Stimulated activated CD8-positive, alpha-beta memory T cell treated with anti-CD3 and anti-CD28 coated beads, Interleukin-7, amount 100 ng/mL, for 24 hours (primary cell): ENCODE measurements around the gene ACSL1.
"Not testable (repeated sequence)": the region's sequence is repeated elsewhere in the genome, so short reads cannot be mapped to it uniquely, and the experiment has no call there.

Source experiments
- DNase-seq: peaks from one replicate; pipeline ENCODE4 v3.0.0-alpha.2; 2020; ENCODE audit warnings: low read depth

Gene ACSL1

GRCh38 chr4:184785813-184786212, 40.0 kb downstream of the ACSL1 start:
- DNase-seq, result no peak

DNA sequence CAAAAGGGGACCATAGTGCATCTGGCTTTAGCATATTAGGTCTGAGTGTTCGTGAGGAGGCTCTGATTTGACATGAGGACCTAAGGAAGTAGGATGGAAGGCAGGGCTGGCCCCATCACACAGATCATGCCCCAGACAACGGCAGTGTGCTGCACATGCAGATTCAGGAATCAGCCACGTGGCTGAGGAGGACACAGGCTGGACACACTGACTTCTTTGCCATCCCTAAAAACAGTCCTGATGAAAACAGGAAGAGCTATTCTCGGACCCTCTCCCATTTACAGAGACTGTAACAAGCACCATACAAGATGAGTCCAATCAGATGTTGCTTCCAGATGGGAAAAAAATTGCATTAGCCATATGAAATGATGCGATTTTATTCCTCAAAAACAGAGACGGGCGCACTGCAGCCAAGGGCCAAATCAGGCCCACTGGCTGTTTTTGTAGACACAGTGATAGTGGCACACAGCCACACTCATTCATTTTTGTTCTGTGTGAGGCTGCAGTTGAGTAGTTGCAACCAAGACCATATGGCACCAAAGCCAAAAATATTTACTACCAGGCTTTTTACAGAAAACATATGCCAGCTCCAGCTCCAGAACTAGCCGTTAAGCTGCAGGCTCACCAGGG, 41.0 kb downstream of the ACSL1 start:
- no peak for DNase-seq

GRCh38 chr4:184782731-184783373, 42.9 kb downstream of the ACSL1 start:
- DNase-seq, result no peak

DNA sequence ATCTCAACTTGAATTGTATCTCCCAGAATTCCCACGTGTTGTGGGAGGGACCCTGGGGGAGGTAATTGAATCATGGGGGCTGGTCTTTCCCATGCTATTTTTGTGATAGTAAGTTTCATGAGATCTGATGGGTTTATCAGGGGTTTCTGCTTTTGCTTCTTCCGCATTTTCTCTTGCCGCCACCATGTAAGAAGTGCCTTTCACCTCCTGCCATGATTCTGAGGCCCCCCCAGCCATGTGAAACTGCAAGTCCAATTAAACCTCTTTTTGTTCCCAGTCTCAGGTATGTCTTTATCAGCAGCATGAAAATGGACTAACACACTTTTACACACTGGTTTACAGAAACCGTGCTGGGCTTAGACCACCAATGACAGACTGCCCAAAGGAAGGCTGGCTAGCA, 46.6 kb downstream of the ACSL1 start:
- DNase-seq, result not testable (repeated sequence)

GRCh38 chr4:184778325-184778724, 47.4 kb downstream of the ACSL1 start:
- no peak for DNase-seq

GRCh38 chr4:184776821-184777220, 48.9 kb downstream of the ACSL1 start:
- DNase-seq, result no peak

DNA sequence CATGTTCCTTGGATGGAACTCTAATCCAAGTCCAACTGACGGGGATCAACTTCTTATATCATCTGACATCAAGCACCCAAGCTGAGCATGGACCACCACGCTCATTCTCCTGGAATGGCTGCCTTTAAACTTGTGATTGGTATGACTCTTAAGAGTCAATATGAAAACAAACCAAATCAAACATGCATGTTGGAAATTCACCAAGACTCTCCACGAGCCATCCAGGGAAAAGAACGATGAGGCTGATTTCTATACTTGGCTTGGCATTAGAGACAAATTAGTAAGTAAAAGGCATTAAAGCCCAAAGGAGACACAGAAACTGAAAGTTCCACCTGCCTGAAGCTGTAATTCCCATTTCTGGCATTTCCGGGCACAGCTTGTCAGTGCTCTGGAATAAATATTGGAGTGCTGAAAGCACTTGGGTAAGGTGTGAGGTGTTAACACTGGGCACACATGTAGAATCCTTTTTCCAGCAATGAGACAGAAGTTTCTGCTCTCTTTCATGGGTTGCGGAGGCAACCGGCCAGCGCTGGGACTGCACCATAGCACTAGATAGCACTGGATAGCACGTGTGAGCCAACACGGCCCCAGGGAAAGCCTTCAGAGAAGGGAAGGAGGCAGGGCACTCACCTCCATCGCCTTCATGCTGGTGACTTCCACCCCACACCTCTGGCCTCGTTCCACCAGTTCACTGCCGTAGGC, 49.8 kb downstream of the ACSL1 start:
- DNase-seq, result no peak

GRCh38 chr4:184774152-184774551, 51.6 kb downstream of the ACSL1 start:
- no peak for DNase-seq

GRCh38 chr4:184771416-184771815, 54.4 kb downstream of the ACSL1 start:
- DNase-seq, result no peak

GRCh38 chr4:184769141-184769765, 56.5 kb downstream of the ACSL1 start:
- no peak for DNase-seq

DNA sequence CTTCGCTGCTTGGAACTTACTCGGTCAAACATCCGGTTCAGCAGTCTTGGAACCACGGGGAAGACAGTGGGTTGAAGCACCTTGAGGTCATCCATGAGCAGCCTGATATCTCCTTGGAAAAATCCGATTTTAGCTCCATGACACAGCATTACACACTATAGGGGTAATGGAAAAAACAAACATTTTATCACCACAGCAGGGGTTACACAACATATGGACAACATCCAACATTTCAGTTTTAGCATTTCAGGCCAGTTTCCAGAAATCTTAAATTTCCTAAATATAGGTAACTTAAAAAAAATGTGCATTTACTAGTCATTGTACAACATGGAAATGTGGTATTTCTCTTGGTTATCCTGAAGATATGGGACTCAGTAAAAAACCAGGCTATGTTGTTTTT, 57.5 kb downstream of the ACSL1 start:
- no peak for DNase-seq

DNA sequence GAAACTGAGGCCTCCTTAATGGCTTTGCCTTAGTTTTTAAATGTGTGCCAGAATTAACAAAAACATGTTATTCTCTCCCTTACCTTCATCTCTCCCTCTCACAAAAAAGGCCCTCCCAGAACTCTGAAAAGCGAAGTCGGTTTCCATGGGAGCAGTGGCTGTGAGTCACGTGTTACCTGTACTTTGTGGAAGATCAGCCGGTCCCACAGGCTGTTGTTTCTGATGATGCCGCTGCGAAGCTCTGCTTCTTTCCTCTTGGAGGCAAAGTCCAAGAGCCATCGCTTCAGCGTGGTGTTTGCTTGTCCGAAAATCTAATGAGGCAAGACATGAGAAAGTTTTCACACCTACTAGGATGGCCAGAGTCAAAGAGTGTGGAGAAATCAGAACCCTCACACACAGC, 59.3 kb downstream of the ACSL1 start:
- no peak for DNase-seq

DNA sequence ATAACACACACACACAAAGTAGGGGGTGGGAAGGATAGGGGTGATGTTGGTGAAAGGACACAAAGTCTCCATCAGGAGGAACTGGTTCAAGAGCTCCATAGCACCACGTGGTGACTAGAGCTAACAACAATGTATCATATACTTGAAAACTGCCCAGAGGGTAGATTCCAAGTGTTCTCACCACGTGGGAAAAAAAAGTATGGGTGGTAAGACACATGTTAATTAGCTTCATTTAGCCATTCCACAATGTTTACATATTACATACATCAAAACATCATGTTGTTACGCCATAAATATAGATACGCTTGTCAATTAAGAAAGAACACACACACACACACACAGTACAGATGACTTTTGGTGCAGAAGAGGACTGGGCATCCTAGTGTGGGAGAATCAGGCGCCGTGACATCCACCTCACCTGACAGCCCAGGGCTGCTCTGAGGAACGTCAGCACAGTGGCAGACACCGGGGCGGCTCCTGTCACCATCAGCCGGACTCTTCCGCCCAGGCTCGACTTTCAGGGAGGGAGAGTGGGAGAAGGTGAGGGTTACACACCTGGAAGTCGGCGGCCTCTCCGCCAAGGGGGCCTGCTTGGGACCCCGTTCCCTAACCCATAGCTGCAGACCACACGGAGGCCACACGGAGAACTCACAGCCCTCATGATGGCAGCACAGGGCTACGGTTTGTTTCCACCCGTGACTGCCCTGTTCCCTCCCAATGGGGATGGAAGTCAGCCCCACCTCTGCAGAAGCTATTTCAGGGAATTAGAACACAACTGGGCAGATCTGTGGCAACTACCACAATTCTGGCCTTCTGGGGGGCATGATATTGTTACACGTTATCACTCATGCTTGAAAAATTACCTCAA, 60.1 kb downstream of the ACSL1 start:
- DNase-seq, result no peak

GRCh38 chr4:184764601-184765000, 61.2 kb downstream of the ACSL1 start:
- no peak for DNase-seq

GRCh38 chr4:184763150-184763780, 62.5 kb downstream of the ACSL1 start:
- no peak for DNase-seq

DNA sequence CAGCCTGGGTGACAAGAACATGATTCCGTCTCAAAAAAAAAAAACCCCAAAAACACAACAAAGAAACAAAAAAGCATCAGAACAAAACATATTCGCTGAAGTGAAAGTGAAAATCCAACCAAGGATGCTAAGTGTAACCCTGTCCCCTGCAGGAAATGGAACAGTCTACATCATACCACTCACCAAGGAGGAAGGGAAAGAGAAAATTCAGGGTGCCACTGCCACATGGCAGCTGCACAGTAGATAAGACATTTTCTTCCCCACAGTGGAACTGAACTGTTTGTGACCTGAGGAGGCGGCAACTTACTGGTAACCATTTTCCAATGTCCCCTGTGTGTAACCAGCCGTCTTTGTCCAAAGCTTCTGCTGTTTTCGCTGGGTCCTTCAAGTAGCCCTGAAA, 63.7 kb downstream of the ACSL1 start:
- no peak for DNase-seq

DNA sequence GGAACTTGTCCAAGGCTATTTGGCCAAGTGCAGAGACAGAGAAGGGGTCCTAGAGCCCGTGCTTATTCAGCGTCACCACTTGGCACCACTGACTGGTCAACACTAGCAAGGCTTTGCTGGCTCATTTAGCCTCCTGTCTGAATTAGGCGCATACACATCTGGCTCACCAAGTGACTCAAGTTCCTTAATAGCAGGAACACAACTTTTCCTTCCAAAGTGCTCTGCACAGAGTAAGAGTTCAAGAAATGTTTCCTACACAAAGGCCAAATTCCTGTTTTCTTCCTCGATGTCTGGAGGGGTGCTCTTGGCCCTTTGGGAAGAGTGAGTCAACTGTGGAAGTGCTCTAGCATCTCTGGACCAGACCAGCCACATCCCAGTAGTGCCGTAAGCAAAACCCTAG, 65.1 kb downstream of the ACSL1 start:
- DNase-seq, result no peak

DNA sequence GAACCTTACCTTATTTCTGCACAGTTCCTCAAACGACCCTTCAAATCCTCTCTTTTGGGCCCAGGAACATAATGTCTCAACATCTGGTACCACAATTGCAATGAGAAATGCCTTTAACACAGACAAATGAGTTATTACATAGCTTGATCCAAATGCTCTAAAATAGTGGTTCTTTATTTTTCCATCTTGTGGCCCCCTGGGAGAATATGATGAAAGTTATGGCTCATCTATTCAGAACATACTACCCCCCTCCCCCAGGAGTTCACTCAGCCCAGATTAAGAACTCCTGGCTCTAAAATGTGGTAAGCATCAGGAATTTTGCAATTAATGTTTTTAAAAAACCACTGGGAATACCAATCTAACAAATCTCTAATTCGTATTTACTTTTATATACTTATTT, 68.0 kb downstream of the ACSL1 start:
- DNase-seq, result no peak

DNA sequence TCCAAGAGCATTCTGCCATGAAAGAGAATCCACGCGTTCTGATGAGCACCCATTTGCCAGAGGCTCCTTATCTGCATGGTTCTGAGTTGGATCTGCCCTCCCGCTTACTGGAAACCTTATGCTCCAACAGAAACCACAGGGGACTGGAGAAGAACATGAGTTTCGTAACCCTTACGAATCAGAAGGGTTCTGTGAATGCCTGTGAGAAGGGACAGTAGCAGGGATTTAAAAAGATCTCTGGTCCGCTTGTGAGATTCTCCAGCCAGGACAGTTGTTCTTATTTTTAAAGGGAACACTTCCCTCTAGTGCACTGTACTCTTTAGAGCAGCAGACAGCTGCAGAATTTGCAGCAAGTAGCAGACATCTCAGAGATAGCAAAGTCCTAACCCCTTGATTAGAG, 69.4 kb downstream of the ACSL1 start:
- no peak for DNase-seq

DNA sequence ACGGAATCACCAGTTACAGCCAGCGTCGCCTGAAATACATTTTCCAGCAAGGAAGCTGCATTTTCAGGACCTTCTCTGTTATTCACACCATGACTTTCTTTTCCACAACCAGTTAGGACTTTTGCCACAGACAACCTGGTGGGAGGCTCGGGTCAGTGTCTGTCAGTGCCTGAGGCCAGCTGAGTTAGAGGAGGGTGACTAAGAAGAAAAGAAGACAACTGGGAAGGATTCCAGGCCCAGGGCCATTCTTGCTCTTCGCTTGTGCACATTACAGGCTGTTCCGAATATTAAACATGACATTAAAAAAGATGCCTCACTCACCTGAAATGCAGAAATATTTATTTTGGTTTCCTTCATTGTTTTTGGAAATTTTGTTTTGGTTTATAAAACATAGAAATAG, 70.5 kb downstream of the ACSL1 start:
- no peak for DNase-seq

GRCh38 chr4:184752496-184753275, 73.1 kb downstream of the ACSL1 start:
- no peak for DNase-seq
